ENCODE measurements around the gene MARS1.
"Not testable (repeated sequence)": the region's sequence is repeated elsewhere in the genome, so short reads cannot be mapped to it uniquely, and the experiment has no call there.

MARS1 gene

DNA sequence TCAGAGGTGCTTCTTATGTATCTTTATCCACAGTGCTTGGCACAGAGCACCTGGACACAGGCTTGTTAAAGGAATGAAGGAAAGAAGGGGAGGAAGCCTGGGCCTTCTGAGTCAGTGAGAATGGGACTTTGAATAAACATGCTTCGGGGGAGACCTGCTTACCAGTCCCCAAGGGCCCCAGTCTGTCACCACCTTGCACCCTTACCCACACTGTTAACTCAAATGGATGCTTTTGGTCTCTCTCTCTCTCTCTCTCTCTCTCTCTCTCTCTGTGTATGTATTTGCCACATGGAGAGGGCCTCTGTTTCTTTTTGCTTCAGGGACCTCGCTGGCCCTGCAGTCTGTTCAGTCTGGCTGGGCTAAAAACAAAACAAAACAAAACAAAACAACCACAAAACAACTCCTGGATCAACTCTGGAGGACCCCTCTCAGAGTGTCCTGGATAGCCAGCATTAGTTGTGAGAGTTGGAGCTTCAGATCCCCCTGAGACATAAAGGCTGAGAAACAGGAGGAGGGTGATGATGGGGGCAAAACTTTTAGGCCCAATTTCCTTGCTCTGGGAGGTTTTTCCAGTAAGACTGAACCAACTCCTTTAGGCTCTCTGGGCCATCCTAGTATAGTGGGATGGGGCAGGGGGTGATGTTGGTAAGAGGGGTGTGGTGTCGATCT lies 63.9 kb downstream of the MARS1 start:
- ATAC-seq (replicated peaks) (no peak), DNase-seq (no peak)
- no peak overlapping the region for H3K4me3 Mint-ChIP-seq
- peaks cover 18 to 33% of the 10 kb centered on the region in 2 donors for H3K4me1 Mint-ChIP-seq
- peaks cover 36 to 42% of the 10 kb centered on the region in 2 donors for H3K27me3 Mint-ChIP-seq
- H3K27ac Mint-ChIP-seq: no peak overlapping the region
- no peaks in the 10 kb centered on the region for H3K9me3 Mint-ChIP-seq
- no peaks in the 10 kb centered on the region for H3K36me3 Mint-ChIP-seq

DNA sequence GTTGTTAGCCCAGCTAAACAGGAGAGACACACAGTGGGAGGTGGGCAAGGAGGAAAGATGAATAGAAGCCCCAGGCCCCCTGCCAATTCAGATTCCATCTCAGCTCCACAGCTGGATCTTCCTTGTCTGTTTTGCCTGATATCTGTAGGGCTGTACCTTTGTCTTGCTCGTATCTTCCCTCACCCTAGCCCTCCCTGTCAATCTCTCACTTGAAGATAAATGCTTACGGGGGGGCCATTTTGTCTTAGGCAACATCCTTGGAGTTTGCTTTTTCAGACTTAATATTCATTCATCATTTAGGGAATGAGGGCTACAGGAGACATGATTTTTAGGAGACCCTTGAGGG lies 64.4 kb downstream of the MARS1 start:
- no peaks in the 10 kb centered on the region for H3K9me3 Mint-ChIP-seq
- H3K27me3 Mint-ChIP-seq: peaks cover 36 to 44% of the 10 kb centered on the region in 2 donors
- ATAC-seq (replicated peaks) (no peak), DNase-seq (no peak)
- no peak overlapping the region for H3K4me3 Mint-ChIP-seq
- H3K4me1 Mint-ChIP-seq: peaks cover 18 to 30% of the 10 kb centered on the region in 2 donors
- no peaks in the 10 kb centered on the region for H3K36me3 Mint-ChIP-seq
- no peak overlapping the region for H3K27ac Mint-ChIP-seq

DNA sequence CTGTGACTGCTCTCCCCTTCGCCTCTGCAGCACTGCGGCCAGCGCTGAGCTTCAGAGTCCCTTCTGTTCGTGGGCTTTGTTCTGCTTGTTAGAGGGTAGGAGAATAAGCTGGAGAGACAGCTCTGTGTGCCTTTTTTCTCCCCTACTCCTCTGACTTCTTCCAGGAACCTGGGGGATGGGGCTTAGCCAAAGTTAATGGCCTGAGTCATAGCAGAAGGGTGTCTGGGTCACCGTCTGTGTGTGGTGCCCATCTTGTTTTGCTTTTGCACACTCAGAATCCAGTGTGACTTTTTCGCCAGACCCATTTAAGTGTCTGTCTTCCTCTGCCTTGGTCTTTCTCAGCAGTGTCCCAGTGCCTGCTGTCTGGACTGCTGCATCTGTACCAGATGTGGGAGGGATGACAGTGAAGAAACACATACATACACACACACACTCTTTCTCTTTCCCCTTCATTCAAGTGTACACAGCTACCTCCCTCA lies 65.0 kb downstream of the MARS1 start:
- no peak overlapping the region for H3K27ac Mint-ChIP-seq
- peaks cover 18 to 26% of the 10 kb centered on the region in 2 donors for H3K4me1 Mint-ChIP-seq
- no peak for DNase-seq
- no peaks in the 10 kb centered on the region for H3K9me3 Mint-ChIP-seq
- H3K27me3 Mint-ChIP-seq: peaks cover 36 to 44% of the 10 kb centered on the region in 2 donors
- ATAC-seq (replicated peaks): no peak
- H3K36me3 Mint-ChIP-seq: no peaks in the 10 kb centered on the region
- no peak overlapping the region for H3K4me3 Mint-ChIP-seq

DNA sequence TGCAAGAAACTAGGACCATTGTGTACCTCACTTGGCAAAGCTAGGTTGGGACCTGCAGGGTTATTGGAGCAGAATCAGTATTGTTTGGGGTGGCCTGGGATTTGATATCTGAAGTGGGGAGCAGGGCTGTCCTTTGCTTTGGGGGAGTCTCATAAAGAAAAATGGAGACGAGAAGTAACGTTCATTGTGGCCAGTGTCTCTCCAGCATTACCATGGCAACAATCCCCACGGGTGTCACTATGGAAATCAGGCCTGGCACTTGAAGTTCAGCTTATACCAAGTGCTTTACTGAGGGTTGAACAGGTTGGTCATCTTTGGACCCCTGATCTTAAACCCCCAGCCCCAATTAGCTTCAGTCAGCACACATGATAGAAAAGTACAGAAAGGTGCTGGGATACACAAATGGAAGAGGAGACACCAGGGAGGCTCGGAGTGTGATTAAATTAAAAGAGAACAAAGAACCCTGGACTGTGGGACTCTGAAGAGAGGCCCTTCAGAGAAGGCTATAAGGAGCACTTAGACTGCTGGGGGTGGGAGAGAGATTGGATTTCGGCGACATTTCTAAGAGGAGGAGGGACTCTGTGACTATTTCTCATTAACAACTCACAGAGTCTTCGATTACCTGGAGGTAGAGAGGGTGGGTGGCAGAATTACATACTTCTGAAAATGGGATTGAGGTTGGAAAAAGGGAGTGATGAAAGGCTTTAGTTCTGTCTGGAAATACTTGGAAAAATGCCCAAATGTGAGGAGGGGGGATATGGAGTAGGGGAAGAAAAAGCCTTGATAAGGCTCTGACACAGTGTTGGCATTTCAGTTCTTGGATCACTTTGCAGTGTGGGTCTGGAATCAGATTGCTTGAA lies 65.7 kb downstream of the MARS1 start:
- H3K36me3 Mint-ChIP-seq: no peaks in the 10 kb centered on the region
- H3K4me3 Mint-ChIP-seq: no peak overlapping the region

DNA sequence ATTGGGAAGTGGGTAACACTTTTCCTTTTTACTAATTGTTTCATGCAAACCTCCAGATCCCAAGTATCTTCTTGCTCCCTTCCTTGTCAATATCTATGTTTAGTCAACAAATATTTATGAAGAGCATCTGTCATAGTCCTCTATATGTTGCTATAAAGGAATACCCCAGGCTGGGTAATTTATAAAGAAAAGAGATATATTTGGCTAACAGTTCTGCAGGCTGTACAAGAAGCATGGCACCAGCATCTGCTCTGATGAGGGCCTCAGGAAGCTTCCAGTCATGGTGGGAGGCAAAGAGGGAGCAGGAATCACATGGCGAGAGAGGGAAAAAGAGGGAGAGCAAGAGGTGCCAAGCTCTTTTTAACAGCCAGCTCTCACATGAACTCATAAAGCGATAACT lies 66.6 kb downstream of the MARS1 start:
- Mint-ChIP-seq H3K27ac (no peak overlapping the region), H3K36me3 (no peaks in the 10 kb centered on the region), H3K9me3 (no peaks in the 10 kb centered on the region), H3K4me1 (peaks cover 8 to 14% of the 10 kb centered on the region in 2 donors), H3K27me3 (peaks cover 25 to 37% of the 10 kb centered on the region in 2 donors), H3K4me3 (no peak overlapping the region)
- DNase-seq: no peak
- ATAC-seq (replicated peaks): no peak

More for the DNA sequence above, 65.7 kb downstream of the MARS1 start:
- DNase-seq: no peak
- peaks cover 17 to 23% of the 10 kb centered on the region in 2 donors for H3K4me1 Mint-ChIP-seq
- no peak overlapping the region for H3K27ac Mint-ChIP-seq
- no peak for ATAC-seq (replicated peaks)
- no peaks in the 10 kb centered on the region for H3K9me3 Mint-ChIP-seq
- peaks cover 34 to 43% of the 10 kb centered on the region in 2 donors for H3K27me3 Mint-ChIP-seq

DNA sequence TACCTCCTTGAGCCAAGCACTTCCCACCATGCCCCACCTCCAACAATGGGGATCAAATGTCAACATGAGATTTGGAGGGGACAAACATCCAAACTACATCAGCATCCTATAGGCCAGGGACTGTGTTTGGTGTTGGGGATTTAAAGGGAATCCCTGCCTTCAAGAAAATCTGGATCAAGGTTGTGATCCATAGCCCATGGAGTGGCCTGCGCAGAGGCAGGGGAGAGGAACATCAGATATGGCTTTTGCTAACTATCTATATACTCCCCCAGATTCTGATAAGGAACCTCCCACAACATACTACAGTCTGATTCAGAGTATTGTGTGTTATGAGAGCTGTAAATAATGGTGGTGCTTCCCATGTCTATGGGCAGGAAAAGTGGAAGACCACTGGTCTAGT lies 67.0 kb downstream of the MARS1 start:
- peaks cover 21 to 36% of the 10 kb centered on the region in 2 donors for H3K27me3 Mint-ChIP-seq
- no peak overlapping the region for H3K4me3 Mint-ChIP-seq
- no peaks in the 10 kb centered on the region for H3K36me3 Mint-ChIP-seq
- no peak for ATAC-seq (replicated peaks)
- peaks cover 6 to 10% of the 10 kb centered on the region in 2 donors for H3K4me1 Mint-ChIP-seq
- no peaks in the 10 kb centered on the region for H3K9me3 Mint-ChIP-seq
- no peak overlapping the region for H3K27ac Mint-ChIP-seq
- DNase-seq: no peak

DNA sequence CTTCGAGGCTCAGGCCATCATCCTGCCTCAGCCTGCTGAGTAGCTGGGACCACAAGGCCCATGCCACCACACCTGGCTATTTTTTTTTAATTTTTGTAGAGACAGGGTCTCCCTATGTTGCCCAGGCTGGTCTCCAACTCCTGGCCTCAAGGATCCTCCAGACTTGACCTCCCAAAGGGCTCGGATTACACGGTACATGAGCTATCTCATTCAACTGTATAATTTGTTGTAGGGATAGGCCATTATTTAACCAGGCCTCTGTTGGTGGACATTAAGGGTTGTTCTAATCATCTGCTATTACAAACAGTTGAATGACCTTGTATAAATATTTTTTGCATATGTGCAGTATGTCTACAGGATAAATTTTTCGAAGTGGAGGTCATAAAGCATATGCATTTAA lies 71.0 kb downstream of the MARS1 start:
- Mint-ChIP-seq H3K36me3 (no peaks in the 10 kb centered on the region), H3K4me1 (no peaks in the 10 kb centered on the region), H3K4me3 (no peak overlapping the region), H3K27me3 (peaks cover 17 to 30% of the 10 kb centered on the region in 2 donors), H3K27ac (no peak overlapping the region), H3K9me3 (no peaks in the 10 kb centered on the region)
- DNase-seq: no peak
- no peak for ATAC-seq (replicated peaks)

DNA sequence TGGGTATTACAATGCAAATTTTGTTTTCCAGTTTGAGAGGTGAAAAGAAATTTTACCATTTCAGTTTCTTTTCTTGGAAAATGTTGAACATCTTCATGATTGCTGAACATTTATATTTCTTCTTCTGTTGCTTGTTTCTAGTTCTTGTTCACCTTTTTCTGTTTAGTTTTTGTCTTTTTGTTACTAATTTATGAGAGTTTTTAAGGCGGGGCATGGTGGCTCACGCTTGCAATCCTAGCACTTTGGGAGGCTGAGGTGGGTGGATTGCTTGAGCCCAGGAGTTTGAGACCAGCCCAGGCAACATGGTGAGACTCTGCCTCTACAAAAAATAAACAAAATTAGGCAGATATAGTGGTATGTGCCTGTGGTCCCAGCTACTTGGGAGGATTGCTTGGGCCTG lies 72.6 kb downstream of the MARS1 start:
- H3K4me3 Mint-ChIP-seq: no peak overlapping the region
- H3K9me3 Mint-ChIP-seq: no peaks in the 10 kb centered on the region
- no peaks in the 10 kb centered on the region for H3K4me1 Mint-ChIP-seq
- no peak overlapping the region for H3K27ac Mint-ChIP-seq
- ATAC-seq (replicated peaks) (no peak), DNase-seq (no peak)
- peaks cover 27 to 38% of the 10 kb centered on the region in 2 donors for H3K27me3 Mint-ChIP-seq
- peaks cover 0 to 6% of the 10 kb centered on the region in 2 donors for H3K36me3 Mint-ChIP-seq

DNA sequence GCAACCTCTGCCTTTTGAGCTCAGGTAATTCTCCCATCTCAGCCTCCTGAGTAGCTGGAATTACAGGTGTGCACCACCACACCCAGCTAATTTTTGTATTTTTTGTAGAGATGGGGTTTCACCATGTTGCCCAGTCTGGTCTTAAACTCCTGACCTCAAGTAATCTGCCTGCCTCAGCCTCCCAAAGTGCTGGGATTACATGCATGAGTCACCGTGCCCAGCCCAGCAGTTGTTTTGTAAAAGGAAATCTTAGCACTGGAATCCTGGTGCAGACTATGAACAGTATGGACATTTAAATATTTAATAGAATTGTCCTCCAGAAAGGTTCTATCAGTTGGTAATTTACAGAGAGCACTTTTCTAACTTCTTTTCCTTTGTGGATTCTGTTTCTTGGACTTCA lies 73.2 kb downstream of the MARS1 start:
- not testable (repeated sequence) for H3K4me3 Mint-ChIP-seq; H3K9me3 Mint-ChIP-seq; H3K27ac Mint-ChIP-seq; ATAC-seq (replicated peaks); H3K36me3 Mint-ChIP-seq; DNase-seq; H3K4me1 Mint-ChIP-seq
- H3K27me3 Mint-ChIP-seq: peaks cover 27 to 38% of the 10 kb centered on the region in 2 donors

DNA sequence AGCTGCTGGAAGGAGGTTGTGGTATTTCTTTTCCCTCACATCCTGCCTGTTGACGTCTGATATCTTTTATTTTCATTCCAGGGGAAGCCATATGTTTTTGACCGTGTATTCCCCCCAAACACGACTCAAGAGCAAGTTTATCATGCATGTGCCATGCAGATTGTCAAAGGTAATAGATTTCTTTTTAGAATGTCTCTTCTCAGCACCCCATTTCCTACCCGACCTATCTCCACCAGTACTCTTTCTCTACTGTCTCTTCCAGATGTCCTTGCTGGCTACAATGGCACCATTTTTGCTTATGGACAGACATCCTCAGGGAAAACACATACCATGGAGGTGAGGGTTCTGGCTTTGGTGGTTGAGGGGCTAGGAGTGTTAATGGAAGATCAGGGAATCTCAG lies 75.5 kb downstream of the MARS1 start:
- no peak overlapping the region for H3K4me3 Mint-ChIP-seq

DNA sequence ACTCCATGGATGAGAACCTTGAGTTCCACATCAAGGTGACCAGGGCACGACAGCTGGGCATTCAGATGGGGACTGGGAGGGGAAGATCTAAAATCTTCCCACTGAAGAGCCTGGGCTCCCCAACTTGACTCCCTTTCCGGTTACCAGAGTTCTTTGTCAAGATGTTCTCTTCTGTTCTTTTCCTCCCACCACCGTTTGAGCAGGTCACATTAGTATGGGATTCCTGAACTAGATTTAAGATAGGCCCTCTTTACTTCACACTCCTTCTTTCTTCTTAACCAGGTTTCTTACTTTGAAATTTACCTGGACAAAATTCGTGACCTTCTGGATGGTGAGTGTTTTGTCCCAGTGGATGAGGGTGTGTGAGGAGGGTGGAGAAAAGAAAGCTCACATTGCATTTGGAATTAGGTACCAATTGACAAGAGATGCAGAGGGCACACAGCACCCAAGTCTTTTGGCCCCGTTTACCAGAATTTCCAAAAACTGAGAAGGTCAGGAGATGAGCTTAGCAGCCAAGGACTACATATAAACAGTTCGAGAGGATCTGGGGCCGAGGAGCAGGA lies 76.4 kb downstream of the MARS1 start:
- no peaks in the 10 kb centered on the region for H3K4me1 Mint-ChIP-seq

More for the DNA sequence above, 75.5 kb downstream of the MARS1 start:
- Mint-ChIP-seq H3K27ac (no peak overlapping the region), H3K27me3 (peaks cover 31 to 38% of the 10 kb centered on the region in 2 donors), H3K36me3 (peaks cover 0 to 6% of the 10 kb centered on the region in 2 donors), H3K4me1 (no peaks in the 10 kb centered on the region), H3K9me3 (no peaks in the 10 kb centered on the region)
- DNase-seq: no peak
- no peak for ATAC-seq (replicated peaks)

More for the DNA sequence above, 76.4 kb downstream of the MARS1 start:
- peaks cover 40 to 47% of the 10 kb centered on the region in 2 donors for H3K27me3 Mint-ChIP-seq
- no peaks in the 10 kb centered on the region for H3K9me3 Mint-ChIP-seq
- DNase-seq (no peak), ATAC-seq (replicated peaks) (no peak)
- H3K36me3 Mint-ChIP-seq: peaks cover 0 to 6% of the 10 kb centered on the region in 2 donors
- H3K27ac Mint-ChIP-seq: no peak overlapping the region
- no peak overlapping the region for H3K4me3 Mint-ChIP-seq
